Esophagus squamous epithelium (tissue), 5 donors: ENCODE measurements around the gene DDX47. TPM values are rescaled to one million over a fixed set of nuclear protein-coding genes. Genes with fewer than 3 reads are reported as not detected.
A peak's percentile ranks its signal among the peaks of the same experiment; 100 is the strongest.

ENCODE experiments used
- DNase-seq: peaks from one replicate; lab custom pipeline; 2025; lab: John Stamatoyannopoulos, UW
- H3K27ac ChIP-seq, 4 donors: fragments of 200-600 bp; sonication (generic); one replicate each; pipeline ENCODE4 v1.5.1; 2016 to 2019; ENCODE audit warnings: mild to moderate bottlenecking in 1 of 4
- H3K27me3 ChIP-seq, 4 donors: fragments of 200-600 bp; sonication (generic); 1 replicate in 3 of 4; 2 replicates in 1 of 4; pipeline versions ENCODE4 v1.5.1 to v1.6.0; 2017 to 2021; ENCODE audit warnings: antibody characterized with exemption in 1 of 4
- H3K36me3 ChIP-seq, 3 donors: fragments of 200-600 bp; sonication (generic); one replicate each; pipeline ENCODE4 v1.5.1; 2016 to 2019
- H3K4me1 ChIP-seq, 3 donors: fragments of 200-600 bp; sonication (generic); one replicate each; pipeline ENCODE4 v1.5.1; 2017 to 2019
- H3K4me3 ChIP-seq, 4 donors: fragments of 200-600 bp; sonication (generic); 1 replicate in 3 of 4; 2 replicates in 1 of 4; pipeline ENCODE4 v1.5.1; 2016 to 2019; ENCODE audit warnings: mild to moderate bottlenecking in 2 of 4, moderate library complexity in 1 of 4
- H3K9me3 ChIP-seq, 3 donors: fragments of 200-600 bp; sonication (generic); one replicate each; pipeline ENCODE4 v1.5.1; 2016 to 2019
- POLR2A ChIP-seq, 4 donors: fragments of 450-650 bp; IDR thresholded peaks; one replicate each; pipeline ENCODE4 v1.6.1; 2017; ENCODE audit warnings: antibody characterized with exemption in 4 of 4, mild to moderate bottlenecking in 4 of 4, moderate library complexity in 3 of 4
- WGBS, 2 donors: methylation state at CpG; one replicate each; pipeline ENCODE4 v1.1.5; 2018; 5-methylcytosine and 5-hydroxymethylcytosine counted together
- intact Hi-C: fragments of 100-400 bp; cut with DNase I; formaldehyde crosslinking; loops from one replicate; pipeline ENCODE4 v1.15.0; 2022
- total RNA-seq, 4 donors: library from RNA; depleted of rRNA; stranded (reverse); fragments of >200 nt; gene quantifications; one replicate each; pipeline ENCODE4 v1.1.0, GENCODE V29; 2016
- TF ChIP-seq, protein P1 (sequence below), 6 experiments: fragments of 450-650 bp in 4 of 6; fragments of 200-600 bp in 2 of 6; sonication (generic) in 2 of 6; IDR thresholded peaks; one replicate each; pipeline ENCODE4 v1.5.1; 2016 to 2019; ENCODE audit warnings: antibody characterized with exemption in 6 of 6, mild to moderate bottlenecking in 4 of 6, moderate library complexity in 4 of 6
- donor health status: DM: yes; HTN: yes; CAD: no.

The DDX47 gene
- total RNA-seq, 4 donors from 2014 or later: 40.6 to 67.9 (median 55.3) TPM

DNA sequence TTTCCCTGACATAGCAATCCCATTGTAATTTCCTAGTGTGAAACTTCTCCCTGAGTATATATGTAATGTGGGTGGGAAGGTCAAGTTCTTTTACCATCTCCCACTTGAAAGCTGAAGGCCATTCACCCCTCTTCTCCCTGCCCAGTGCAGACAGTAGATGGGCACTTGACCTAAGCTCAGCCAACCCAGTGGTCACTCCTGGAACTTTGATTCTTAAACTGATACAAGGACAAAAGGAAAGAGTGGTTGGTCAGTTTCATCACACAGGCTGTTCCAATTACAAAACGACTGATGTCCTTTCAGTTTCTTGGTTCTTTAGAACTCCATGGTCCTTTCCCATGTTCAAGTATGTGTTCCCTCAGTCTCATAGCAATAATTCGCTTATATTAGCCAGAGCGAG lies 36.1 kb upstream of the DDX47 start:
- TF ChIP-seq POLR2A (IDR thresholded peaks at IDR 0.05): no peak
- TF ChIP-seq, protein P1, sequence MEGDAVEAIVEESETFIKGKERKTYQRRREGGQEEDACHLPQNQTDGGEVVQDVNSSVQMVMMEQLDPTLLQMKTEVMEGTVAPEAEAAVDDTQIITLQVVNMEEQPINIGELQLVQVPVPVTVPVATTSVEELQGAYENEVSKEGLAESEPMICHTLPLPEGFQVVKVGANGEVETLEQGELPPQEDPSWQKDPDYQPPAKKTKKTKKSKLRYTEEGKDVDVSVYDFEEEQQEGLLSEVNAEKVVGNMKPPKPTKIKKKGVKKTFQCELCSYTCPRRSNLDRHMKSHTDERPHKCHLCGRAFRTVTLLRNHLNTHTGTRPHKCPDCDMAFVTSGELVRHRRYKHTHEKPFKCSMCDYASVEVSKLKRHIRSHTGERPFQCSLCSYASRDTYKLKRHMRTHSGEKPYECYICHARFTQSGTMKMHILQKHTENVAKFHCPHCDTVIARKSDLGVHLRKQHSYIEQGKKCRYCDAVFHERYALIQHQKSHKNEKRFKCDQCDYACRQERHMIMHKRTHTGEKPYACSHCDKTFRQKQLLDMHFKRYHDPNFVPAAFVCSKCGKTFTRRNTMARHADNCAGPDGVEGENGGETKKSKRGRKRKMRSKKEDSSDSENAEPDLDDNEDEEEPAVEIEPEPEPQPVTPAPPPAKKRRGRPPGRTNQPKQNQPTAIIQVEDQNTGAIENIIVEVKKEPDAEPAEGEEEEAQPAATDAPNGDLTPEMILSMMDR (IDR thresholded peaks at IDR 0.05): no peak
- WGBS, 2 donors: 87 to 88% methylated on average over 3 of the region's 3 CpGs
- H3K27ac ChIP-seq: no peak overlapping the region
- H3K36me3 ChIP-seq: no peaks in the 10 kb centered on the region
- H3K4me3 ChIP-seq: no peak overlapping the region
- DNase-seq: no peak
- no peaks in the 10 kb centered on the region for H3K9me3 ChIP-seq
- intact Hi-C loops: no loop called here
- peaks cover 0 to 16% (median 5%) of the 10 kb centered on the region in 3 donors for H3K4me1 ChIP-seq
- H3K27me3 ChIP-seq: no peaks in the 10 kb centered on the region

DNA sequence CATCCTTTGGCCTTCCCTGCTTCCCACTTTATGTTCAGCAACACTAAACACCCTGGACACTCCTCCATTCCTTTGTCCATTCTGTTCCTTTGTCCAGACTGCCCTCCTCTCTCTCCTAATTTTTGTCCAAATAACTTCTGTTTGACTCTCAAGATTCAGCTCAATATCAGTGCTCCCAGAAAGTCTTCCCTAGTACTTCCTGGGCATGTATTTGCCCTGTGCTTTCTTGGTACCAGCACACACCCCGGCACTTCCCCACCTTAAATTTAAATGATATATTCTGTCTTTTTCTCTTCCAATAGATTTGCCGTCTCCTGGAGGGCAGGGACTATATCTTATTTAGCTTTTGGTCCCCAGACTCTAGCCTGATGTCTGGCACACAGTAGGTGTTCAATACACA lies 34.1 kb upstream of the DDX47 start:
- intact Hi-C loops: no loop called here
- Histone ChIP-seq H3K36me3 (no peaks in the 10 kb centered on the region), H3K27ac (no peak overlapping the region), H3K9me3 (no peaks in the 10 kb centered on the region), H3K27me3 (no peaks in the 10 kb centered on the region), H3K4me1 (peaks cover 0 to 16% (median 5%) of the 10 kb centered on the region in 3 donors), H3K4me3 (no peak overlapping the region)
- TF ChIP-seq, protein P1 (IDR thresholded peaks at IDR 0.05): no peak
- no peak for TF ChIP-seq POLR2A (IDR thresholded peaks at IDR 0.05)
- no peak for DNase-seq
- 91% methylated on average over 2 of the region's 2 CpGs for WGBS, 2 donors

DNA sequence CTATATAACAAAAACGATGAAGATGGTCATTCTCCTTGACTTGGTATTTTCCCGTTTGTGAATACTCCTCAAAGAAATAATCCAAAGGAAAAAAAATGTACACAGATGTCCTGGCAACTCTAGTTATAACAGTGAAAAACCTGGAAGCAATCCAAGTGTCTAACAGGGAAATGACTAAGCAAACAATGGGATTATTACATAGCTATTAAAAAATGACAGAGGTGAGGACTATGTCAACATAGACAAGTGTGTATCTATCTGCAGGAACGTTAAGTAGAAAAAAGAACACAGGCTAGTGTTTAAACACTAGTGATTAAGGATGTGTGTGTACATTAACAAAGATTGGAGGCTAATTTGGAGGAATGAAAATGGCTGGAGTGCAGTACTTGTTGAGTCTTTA lies 33.6 kb upstream of the DDX47 start:
- intact Hi-C loops: no loop called here
- H3K4me3 ChIP-seq: no peak overlapping the region
- H3K27me3 ChIP-seq: no peaks in the 10 kb centered on the region
- H3K36me3 ChIP-seq: no peaks in the 10 kb centered on the region
- TF ChIP-seq, protein P1 (IDR thresholded peaks at IDR 0.05): no peak
- no peak for TF ChIP-seq POLR2A (IDR thresholded peaks at IDR 0.05)
- H3K27ac ChIP-seq: no peak overlapping the region
- H3K9me3 ChIP-seq: no peaks in the 10 kb centered on the region
- DNase-seq: no peak
- peaks cover 0 to 16% (median 5%) of the 10 kb centered on the region in 3 donors for H3K4me1 ChIP-seq
- WGBS, 2 donors: 9 to 12% methylated on average over 3 of the region's 3 CpGs

DNA sequence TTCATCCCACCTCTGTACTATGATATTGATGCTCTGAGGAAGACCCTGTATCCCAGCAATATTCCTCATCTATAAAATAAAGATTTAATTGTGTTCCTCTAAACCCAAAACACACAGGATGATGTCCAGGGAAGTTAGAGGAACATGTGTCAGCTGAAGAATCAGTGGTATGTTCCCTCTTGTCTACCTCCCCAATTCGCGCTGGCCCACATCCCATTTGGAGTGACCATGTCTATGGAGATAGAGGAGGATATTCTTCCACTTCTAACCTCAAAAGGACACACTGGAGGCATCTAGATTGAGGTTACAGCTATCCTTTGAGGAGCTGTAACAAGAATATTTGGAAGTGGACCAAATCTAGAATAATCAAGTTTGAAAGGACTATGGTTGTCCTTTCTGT lies 29.0 kb upstream of the DDX47 start:
- intact Hi-C loops: no loop called here
- 95 to 100% methylated on average over 2 of the region's 2 CpGs for WGBS, 2 donors
- Histone ChIP-seq H3K9me3 (no peaks in the 10 kb centered on the region), H3K27me3 (no peaks in the 10 kb centered on the region), H3K4me3 (no peak overlapping the region), H3K36me3 (no peaks in the 10 kb centered on the region), H3K27ac (peak overlapping the region in 3 of 4 donors; percentile 72 to 96 (median 91)), H3K4me1 (peaks cover 15 to 41% (median 19%) of the 10 kb centered on the region in 3 donors)
- DNase-seq: no peak
- TF ChIP-seq, protein P1 (IDR thresholded peaks at IDR 0.05): no peak
- TF ChIP-seq POLR2A (IDR thresholded peaks at IDR 0.05): no peak

DNA sequence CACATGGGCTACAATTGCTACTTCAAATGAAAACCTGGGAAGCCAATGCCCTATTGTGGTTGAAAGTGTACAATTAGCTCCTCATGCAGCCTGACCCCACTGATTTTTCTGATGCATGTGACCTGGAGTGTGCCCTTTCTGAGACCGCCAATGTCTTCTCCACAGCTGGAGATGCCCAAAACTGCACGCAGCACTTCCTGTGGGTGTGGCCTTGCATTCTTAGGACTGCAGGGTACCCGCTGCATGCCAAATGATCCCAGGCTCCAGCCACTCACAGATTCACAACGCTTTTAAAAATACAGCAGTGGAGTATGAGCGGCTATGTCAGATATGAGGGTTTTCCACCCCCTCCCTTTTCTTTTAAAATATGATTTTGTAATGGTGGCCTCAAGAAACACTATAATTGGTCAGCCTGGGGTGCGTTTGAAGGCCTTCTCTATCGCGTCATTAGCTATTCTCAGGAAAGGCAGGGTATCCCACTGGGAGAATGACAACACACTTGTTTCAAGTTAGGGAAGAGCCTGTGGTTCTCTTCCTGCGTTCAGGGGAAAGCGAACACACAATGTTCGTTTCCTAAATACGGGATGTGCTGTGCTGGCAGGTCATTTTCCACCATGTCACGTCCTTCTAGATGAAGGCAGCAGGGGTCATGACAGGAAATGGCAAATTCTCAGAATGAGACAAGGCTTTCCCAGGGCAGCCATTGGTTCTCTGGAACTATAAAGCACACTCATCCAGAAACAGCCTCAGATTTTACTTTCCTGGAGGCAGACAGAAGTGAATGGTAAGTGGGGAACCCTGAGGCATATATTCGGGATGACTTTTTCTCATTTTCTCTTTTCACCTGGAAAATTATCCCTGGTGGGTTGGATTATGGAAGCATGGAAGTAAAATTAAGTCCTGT lies 28.0 kb upstream of the DDX47 start, which contains the start of gene APOLD1:
Gene APOLD1 (plus strand): TSS at position 749 of the 904 bp plus-strand sequence. CDS start 33 bp downstream, at position 782.
- Histone ChIP-seq H3K27ac (peak within 1 kb of the TSS; percentile 84 to 96 (median 92)), H3K36me3 (no peaks in the 10 kb centered on the region), H3K4me3 (peak within 1 kb of the TSS; percentile 55 to 84 (median 68)), H3K4me1 (peaks cover 14 to 39% (median 15%) of the 10 kb centered on the region in 3 donors), H3K27me3 (no peaks in the 10 kb centered on the region), H3K9me3 (no peaks in the 10 kb centered on the region)
- intact Hi-C loops: no loop called here
- TF ChIP-seq, protein P1 (IDR thresholded peaks at IDR 0.05): no peak
- TF ChIP-seq POLR2A (IDR thresholded peaks at IDR 0.05): peak in 2 of 4 donors; percentile 54 to 83
- no peak for DNase-seq
- 77 to 81% methylated on average over 9 to 12 of the region's 14 CpGs for WGBS, 2 donors
